ENCODE data around the gene TBC1D4. TPM values are rescaled to one million over a fixed set of nuclear protein-coding genes. Genes with fewer than 3 reads are reported as not detected.

The TBC1D4 gene
- total RNA-seq, 4 donors from 2014 or later: 31.0 to 91.3 (median 46.1) TPM

- Histone ChIP-seq H3K27me3 (no peaks in the 10 kb centered on the region), H3K4me1 (no peaks in the 10 kb centered on the region), H3K27ac (no peak overlapping the region), H3K4me3 (no peak overlapping the region), H3K9me3 (no peaks in the 10 kb centered on the region), H3K36me3 (peaks cover 0 to 5% (median 0%) of the 10 kb centered on the region in 4 donors)
- no peak for DNase-seq
- TF ChIP-seq POLR2AphosphoS5 (IDR thresholded peaks at IDR 0.05): no peak
- TF ChIP-seq POLR2A (IDR thresholded peaks at IDR 0.05): no peak
- TF ChIP-seq CTCF (IDR thresholded peaks at IDR 0.05): no peak
- TF ChIP-seq EP300 (IDR thresholded peaks at IDR 0.05; ENCODE audit: low read depth): no peak
- intact Hi-C loops (cut with DNase I; ENCODE audit: low total_unique reads): no loop called here
- WGBS, 2 donors (ENCODE audit: low coverage in 1 of 2): 51 to 71% methylated on average over 5 to 10 of the region's 10 CpGs
- in situ Hi-C loops (cut with MboI; ENCODE audit: low pct_ligation_motif_present in 1 of 4, low pct_unique_long_range_greater_than_20kb in 1 of 4, low sequenced_read_pairs in 3 of 4): no loop called here
Observed at GRCh38 chr13:75302071-75302698, 179.8 kb downstream of the TBC1D4 start.

GRCh38 chr13:75299913-75300862 lies 181.8 kb downstream of the TBC1D4 start:
- no peak for TF ChIP-seq CTCF (IDR thresholded peaks at IDR 0.05)
- TF ChIP-seq POLR2AphosphoS5 (IDR thresholded peaks at IDR 0.05): no peak
- no peak for TF ChIP-seq POLR2A (IDR thresholded peaks at IDR 0.05)
- TF ChIP-seq EP300 (IDR thresholded peaks at IDR 0.05; ENCODE audit: low read depth): no peak
- Histone ChIP-seq H3K9me3 (no peaks in the 10 kb centered on the region), H3K4me1 (no peaks in the 10 kb centered on the region), H3K36me3 (peaks cover 0 to 5% (median 0%) of the 10 kb centered on the region in 4 donors), H3K27ac (no peak overlapping the region), H3K27me3 (no peaks in the 10 kb centered on the region), H3K4me3 (no peak overlapping the region)
- DNase-seq: no peak
- WGBS, 2 donors (ENCODE audit: low coverage in 1 of 2): 62 to 72% methylated on average over 3 to 4 of the region's 4 CpGs
- in situ Hi-C loops (cut with MboI; ENCODE audit: low pct_ligation_motif_present in 1 of 4, low pct_unique_long_range_greater_than_20kb in 1 of 4, low sequenced_read_pairs in 3 of 4) (no loop called here), intact Hi-C loops (cut with DNase I; ENCODE audit: low total_unique reads) (no loop called here)

- Histone ChIP-seq H3K4me3 (no peak overlapping the region), H3K27me3 (no peaks in the 10 kb centered on the region), H3K36me3 (peaks cover 0 to 5% (median 0%) of the 10 kb centered on the region in 4 donors), H3K27ac (no peak overlapping the region), H3K9me3 (no peaks in the 10 kb centered on the region), H3K4me1 (no peaks in the 10 kb centered on the region)
- no peak for DNase-seq
- intact Hi-C loops (cut with DNase I; ENCODE audit: low total_unique reads): no loop called here
- no peak for TF ChIP-seq POLR2A (IDR thresholded peaks at IDR 0.05)
- TF ChIP-seq CTCF (IDR thresholded peaks at IDR 0.05): no peak
- 80 to 95% methylated on average over 1 to 5 of the region's 5 CpGs for WGBS, 2 donors (ENCODE audit: low coverage in 1 of 2)
- in situ Hi-C loops (cut with MboI; ENCODE audit: low pct_ligation_motif_present in 1 of 4, low pct_unique_long_range_greater_than_20kb in 1 of 4, low sequenced_read_pairs in 3 of 4): no loop called here
Observed at GRCh38 chr13:75299246-75299645, 182.7 kb downstream of the TBC1D4 start.

- Histone ChIP-seq H3K27ac (no peak overlapping the region), H3K4me3 (no peak overlapping the region), H3K9me3 (no peaks in the 10 kb centered on the region), H3K36me3 (peaks cover 0 to 5% (median 0%) of the 10 kb centered on the region in 4 donors), H3K4me1 (no peaks in the 10 kb centered on the region), H3K27me3 (no peaks in the 10 kb centered on the region)
- TF ChIP-seq POLR2A (IDR thresholded peaks at IDR 0.05) (no peak), CTCF (IDR thresholded peaks at IDR 0.05) (no peak), EP300 (IDR thresholded peaks at IDR 0.05; ENCODE audit: low read depth) (no peak), POLR2AphosphoS5 (IDR thresholded peaks at IDR 0.05) (no peak)
- in situ Hi-C loops (cut with MboI; ENCODE audit: low pct_ligation_motif_present in 1 of 4, low pct_unique_long_range_greater_than_20kb in 1 of 4, low sequenced_read_pairs in 3 of 4) (no loop called here), intact Hi-C loops (cut with DNase I; ENCODE audit: low total_unique reads) (no loop called here)
- no peak for DNase-seq
- 71 to 80% methylated on average over 1 of the region's 1 CpG for WGBS, 2 donors (ENCODE audit: low coverage in 1 of 2)
Observed at GRCh38 chr13:75296641-75297040, 185.3 kb downstream of the TBC1D4 start.
